Lung microvascular endothelial cell (primary cell): Measurements from ENCODE around the gene AGO3. TPM values are rescaled to one million over a fixed set of nuclear protein-coding genes. Genes with fewer than 3 reads are reported as not detected.
A peak's percentile ranks its signal among the peaks of the same experiment; 100 is the strongest.
"Not testable (repeated sequence)": the region's sequence is repeated elsewhere in the genome, so short reads cannot be mapped to it uniquely, and the experiment has no call there.

ENCODE experiments used
- DNase-seq, 2 donors: peaks; one replicate each; pipeline versions ENCODE4 v3.0.0 to v3.0.0-alpha.2; 2010; ENCODE audit warnings: low read depth in 2 of 2
- total RNA-seq: library from RNA; depleted of rRNA; stranded (reverse); fragments of >200 nt; gene quantifications from 2 replicates; pipeline ENCODE4 v1.2.1, GENCODE V29; 2014

Gene AGO3
- total RNA-seq, 1 donor from 2014 or later = 8.5 TPM

DNA sequence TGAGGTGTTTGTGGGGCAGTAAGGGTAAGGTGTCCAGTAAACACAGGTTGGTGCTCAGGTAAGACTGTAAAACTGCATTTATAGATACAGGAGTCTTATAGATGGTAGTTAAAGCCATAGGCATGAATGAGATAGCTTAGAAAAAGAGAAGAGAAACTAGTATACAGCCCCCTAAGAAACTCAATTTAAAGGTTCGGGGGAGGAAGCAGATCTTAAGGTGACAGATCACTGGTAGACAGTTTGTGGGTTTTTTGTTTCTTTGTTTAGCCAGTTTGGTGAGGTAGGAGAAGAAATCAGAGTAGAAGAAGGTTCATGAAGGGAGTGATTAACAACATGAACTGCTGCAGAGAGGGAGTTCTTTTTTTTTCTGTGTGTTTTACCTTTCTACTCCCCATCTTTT is 6.1 kb upstream of the AGO3 start:
- no peak for DNase-seq

- DNase-seq = no peak
These were observed 5.2 kb upstream of the AGO3 start for GRCh38 chr1:35925741-35926140.

DNA sequence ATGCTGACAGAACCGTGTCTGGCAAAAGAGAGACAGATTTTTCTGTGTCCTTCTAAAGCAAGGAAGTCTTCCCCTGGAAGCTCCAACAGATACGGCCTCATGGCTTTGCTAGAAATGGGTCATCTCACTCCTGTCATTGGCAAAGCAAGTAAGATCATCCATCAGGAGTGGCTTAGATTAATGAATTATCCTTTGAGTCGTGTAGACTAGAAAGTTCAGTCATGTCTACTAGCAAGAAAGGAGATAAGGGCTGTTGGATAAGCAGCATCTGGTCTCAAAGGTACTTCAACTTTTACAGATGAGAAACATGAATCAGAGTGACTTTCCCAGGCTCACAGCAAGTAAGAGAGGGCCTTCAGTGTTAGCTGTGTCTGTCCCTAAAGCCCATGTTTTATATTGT is 3.4 kb upstream of the AGO3 start:
- DNase-seq = no peak

DNA sequence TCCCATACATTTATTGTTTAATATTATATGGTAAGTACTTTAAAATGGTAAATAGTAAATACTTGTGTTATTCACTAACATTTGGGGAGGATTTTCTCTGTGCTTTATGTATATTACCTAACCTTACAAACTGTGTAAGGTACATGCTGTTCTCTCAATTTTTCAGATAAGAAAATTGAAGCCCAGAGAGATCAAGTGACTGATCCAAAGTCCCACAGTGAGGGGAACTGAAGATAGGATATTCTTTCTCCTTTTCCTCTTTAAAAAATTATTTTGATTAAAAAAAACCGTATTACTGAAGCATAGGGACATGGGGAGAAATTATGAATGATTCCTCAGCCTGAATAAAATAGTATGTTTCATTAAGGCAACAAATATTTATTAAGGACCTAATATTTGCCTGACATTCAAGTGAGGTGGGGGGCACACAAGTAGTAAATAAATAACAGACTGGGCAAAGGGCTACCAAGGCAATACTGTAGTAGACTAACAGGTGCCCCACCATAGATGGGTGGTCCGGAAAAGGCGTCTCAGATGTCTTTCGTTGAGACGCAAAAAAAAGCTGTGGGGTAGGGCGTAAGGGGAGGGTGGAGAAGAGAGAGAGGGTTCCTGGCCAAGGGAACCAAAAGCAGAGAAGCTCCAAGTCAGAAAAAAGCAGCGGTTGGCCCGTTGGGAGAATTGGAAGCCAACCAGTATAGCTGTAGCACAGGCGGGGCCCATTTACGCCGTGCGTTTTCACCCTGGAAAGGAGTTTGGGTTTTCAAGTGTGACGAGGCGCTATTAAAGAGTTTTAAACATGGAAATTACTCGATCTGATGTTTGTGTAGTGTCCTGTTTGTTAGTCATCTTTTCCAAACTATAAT is 944 bp upstream of the AGO3 start:
- no peak for DNase-seq

- peak; percentile 22 to 29 for DNase-seq
These were observed 697 bp downstream of the AGO3 start for GRCh38 chr1:35931446-35932157.

DNA sequence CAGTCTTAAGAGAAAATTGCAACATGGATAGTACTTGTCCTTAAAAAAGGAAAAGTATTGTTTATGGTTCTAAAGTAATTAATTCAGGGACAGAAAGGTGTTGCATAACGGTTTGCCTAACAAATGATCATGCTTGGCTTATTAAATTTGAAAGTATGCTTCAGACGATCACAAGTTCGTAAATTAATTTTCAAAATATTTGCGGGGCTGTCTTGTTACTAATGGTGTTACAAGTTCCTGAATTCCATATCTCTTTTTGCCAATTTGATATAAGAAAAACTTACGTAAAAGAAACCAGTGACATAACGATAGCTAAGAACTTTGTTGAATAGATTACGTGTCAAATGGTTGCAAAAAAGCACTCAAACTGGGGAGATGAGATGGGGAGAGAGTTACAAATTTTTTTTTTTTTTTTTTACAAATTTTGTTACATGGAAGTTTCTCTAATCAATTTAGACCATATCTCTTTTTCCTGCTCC is 1.3 kb downstream of the AGO3 start:
- DNase-seq = no peak

DNA sequence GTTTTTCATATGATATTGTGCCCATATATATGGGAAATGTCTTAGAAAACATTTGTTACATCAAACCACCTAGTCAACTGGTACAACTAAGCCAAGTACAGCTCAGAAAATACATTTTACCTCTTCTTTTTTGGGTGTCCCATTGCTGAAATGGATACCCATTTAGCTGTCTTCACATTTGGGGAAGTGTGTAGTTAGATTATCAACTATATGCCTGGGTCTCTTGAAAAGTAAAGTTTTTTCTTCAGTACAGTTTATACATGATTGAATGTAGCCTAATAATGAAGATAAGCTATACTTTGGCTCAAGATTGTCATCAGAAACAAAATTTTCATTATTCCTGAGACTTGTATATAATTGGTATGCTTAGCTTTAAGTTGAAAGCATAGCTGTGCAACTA is 2.0 kb downstream of the AGO3 start:
- DNase-seq = no peak

DNA sequence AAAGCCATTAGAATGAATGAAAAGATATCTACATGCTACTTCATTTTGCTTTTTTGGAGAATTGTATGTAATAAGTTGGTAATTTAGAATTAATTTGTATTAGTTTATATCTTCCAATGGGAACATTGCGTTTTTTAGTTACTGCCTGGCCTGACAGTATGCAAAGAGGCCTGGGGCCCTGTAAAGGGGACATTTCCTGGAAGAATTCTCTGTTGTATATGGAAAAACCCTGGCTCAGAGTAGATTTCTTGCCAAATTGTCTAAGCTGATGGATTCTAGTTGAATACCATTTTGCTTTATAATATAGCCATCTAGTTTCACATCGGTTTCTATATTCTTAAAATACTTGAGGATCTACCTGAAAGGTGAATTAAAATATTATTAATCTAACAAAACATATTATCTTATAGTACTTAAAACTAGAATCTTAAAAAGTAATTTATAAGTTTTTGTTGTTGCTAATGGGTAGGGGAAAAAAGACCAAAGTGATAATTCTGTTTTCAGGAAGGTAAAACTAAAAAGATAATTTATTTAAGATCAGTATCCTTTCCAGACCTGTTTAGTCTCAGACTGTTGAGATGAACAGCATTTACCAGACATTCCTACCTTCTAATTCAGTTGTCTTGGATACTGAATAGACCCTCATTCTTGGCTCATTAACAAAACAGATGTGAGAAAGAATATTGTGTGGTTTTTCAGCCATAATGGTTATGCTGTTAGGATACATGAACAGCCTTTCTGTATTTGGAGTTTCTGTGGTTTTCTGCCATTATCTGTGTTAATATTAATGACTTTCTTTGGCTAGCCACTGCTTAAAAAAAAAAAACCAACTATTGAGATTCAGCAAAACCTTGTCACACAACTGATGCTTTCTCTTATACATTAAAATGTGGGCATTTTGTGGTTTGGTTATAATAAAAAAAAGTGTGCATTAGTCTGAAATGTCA is 4.8 kb downstream of the AGO3 start:
- DNase-seq = peak; percentile 55 to 90

DNA sequence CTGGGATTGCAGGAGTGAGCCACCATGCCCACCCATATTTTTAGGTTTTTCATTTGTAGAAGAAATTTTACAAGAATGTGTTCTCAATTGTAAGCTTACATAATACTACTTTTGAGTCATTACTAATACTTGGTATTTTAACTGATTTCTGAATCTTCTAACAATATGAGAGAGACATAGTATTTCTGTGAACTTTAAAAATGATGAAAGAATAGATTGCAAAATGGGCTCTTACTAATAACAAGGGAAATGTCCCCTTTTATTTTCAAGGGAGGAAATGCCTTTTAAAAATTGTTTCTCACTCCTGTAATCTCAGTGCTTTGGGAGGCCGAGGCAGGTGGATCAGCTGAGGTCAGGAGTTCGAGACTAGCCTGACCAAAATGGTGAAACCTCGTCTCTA is 5.9 kb downstream of the AGO3 start:
- DNase-seq = no peak

DNA sequence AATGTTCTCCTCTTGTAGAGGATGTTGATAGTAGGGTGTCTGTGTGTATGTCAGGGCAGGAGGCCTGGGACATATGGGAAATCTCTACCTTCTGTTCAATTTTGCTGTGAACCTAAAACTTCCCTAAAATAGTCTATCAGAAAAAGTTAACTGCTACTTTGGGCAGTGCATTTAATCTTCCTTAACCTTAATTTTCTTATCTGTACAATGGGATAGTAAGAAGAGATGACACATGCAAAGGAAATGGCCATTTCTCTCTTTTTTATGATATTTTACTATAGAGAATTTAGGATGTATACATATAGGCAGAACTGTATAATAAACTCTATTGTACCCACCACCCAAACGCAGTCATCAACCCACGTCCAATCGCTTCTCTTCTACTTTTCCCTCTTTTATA is 8.6 kb downstream of the AGO3 start:
- DNase-seq = no peak

DNA sequence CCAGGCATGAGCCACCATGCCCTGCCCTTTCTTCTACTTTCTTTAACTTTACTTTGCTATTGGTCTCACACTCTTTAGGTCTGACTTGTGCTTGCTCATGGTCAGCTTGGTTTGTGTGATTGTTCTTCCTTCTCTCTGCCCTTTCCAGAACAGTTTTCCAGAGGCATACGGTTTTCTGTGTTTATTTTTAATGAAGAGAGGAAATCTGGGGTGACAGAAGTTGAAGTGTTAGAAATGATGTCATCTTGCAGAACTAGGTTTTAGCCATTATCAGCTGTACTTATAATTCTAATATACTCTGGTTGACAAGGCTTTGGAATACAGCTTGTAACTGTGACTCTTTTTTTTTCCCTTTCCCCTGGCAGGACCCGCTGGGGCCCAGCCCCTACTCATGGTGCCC is 14.4 kb downstream of the AGO3 start:
- DNase-seq = peak; percentile 20 to 65

DNA sequence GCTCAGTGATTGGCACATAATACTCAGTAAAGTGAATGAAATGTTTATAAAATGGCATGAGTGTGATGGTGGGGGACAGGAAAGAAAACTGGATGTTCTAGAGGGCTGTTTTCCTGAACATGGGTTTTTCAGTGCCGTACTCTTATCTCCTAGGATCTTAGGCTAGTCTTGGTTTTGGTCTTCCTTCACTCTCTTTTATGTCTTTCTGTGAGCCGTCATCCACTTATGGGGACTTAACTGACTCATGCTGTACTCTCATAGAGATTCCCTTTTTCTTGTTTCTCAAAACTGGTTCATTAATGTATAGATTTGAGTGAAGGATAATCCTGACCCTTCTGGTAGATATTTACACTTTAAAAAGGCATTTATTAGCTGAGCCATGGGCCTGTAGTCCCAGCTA is 16.6 kb downstream of the AGO3 start:
- no peak for DNase-seq

DNA sequence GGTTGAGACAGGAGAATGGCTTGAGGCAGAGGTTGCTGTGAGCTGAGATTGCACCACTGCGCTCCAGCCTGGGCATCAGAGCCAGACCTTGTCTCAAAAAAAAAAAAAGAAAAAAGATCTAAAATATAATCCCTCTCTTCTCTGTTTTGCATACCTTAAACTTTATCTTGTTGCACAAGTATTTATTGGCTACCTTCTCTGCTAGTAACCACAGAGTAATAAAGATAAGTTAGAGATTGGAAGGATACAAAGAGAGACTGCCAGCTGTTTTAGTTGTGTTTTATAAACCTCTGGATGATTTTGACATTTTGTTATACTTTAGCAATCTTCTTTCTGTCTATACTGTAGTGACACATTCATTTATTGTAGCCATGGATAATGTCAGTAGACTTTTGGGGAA is 27.7 kb downstream of the AGO3 start:
- no peak for DNase-seq

DNA sequence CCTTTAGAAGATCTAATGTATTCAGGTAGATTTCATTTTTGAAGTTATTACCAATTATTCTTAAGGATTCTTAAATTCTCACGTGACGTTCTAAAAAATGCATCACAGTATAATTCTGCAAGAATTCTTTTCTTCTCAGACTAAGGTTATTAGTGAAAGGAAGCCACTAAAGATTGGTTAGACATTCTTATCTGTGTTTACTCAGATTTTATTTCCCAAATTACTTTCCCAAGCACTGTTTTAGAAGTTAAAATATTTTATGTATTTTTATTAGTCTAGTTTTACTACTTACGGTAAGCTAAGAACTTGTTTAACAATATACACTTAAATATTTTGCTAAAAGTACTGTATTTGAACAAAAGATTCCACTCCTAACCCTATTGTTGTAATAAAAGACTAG is 28.4 kb downstream of the AGO3 start:
- DNase-seq = no peak

DNA sequence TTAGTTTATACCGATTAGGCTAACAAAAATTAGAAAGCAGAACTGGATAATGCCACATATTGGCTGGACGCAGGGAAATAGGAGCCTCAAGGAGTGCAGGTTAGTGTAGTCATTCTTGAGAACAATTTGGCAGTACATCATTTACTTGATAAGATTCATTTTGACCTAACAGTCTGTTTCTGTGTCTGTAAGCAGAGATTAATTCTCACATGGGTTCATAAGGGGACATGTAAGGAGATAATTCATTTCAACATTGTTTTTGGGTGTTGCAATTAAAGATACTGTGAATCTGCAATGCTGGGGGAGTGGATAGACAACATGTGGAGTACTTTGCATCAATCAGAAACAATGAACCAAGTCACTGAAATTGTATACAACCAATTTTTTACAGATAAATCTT is 32.0 kb downstream of the AGO3 start:
- no peak for DNase-seq

GRCh38 chr1:35964277-35964676 is 33.4 kb downstream of the AGO3 start:
- DNase-seq = not testable (repeated sequence)

DNA sequence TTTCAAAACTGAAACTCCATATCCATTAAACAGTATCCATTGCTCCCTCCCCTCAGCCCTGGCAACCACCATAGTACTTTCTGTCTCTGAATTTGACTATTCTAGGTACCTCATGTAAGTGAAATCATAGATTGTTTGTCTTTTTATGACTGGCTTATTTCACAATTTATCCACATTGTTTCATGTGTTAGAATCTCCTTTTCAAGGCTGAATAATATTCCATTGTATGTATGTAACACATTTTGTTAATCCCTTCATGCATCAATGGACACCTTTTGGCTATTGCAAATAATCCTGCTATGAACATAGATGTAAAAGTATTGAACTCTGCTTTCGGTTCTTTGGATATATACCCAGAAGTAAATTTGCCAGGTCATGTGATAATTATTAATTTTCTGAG is 37.5 kb downstream of the AGO3 start:
- no peak for DNase-seq

GRCh38 chr1:35971601-35972000 is 40.7 kb downstream of the AGO3 start:
- DNase-seq = no peak

- not testable (repeated sequence) for DNase-seq
These were observed 41.7 kb downstream of the AGO3 start for GRCh38 chr1:35972631-35973030.

DNA sequence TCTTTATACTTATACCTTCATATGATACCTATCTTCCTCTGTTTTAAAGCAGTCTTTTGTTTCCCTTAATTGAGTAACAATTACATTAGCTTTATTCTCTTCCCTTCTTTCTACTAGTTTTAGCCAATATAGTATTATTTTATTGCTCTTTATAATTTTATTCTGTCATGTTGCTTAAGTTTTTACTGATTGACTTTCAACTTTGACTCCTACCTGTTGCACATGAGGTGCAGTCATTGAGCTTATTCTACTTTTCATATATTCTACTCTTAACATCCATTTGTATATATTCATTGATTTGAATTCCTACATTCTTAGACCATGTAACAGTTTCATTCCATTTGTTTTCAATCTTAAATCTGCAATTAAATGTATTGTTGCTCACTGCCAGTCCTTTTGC is 49.2 kb downstream of the AGO3 start:
- no peak for DNase-seq

- DNase-seq = no peak
These were observed 57.3 kb downstream of the AGO3 start for GRCh38 chr1:35988237-35988636.
